HCT116 (cell line): ENCODE measurements around the gene TMEM212.

Source experiments
- EZH2 ChIP-seq: fragments of 200-600 bp; sonication (generic); IDR thresholded peaks from 2 replicates; pipeline ENCODE4 v1.6.1; 2017; ENCODE audit warnings: antibody characterized with exemption, mixed run types
- POLR2A ChIP-seq: IDR thresholded peaks from 2 replicates; pipeline ENCODE4 v1.7.0; 2011; ENCODE audit warnings: borderline replicate concordance; ENCODE audit not compliant: insufficient read depth, insufficient read length; ENCODE audit errors: extremely low read depth
- TF ChIP-seq, protein P1 (sequence below), 3 experiments: fragments of 200-600 bp in 1 of 3; sonication (generic) in 1 of 3; IDR thresholded peaks in 2 of 3; conservative IDR thresholded peaks in 1 of 3; 2 replicates each; pipeline ENCODE4 v1.5.1; 2012 to 2017; ENCODE audit warnings: low read depth in 2 of 3, low read length in 2 of 3, antibody characterized with exemption in 1 of 3, borderline replicate concordance in 1 of 3, control low read depth in 1 of 3, mild to moderate bottlenecking in 1 of 3, mixed read lengths in 1 of 3, mixed run types in 1 of 3, moderate library complexity in 1 of 3; ENCODE audit not compliant: insufficient read depth in 1 of 3

DNA sequence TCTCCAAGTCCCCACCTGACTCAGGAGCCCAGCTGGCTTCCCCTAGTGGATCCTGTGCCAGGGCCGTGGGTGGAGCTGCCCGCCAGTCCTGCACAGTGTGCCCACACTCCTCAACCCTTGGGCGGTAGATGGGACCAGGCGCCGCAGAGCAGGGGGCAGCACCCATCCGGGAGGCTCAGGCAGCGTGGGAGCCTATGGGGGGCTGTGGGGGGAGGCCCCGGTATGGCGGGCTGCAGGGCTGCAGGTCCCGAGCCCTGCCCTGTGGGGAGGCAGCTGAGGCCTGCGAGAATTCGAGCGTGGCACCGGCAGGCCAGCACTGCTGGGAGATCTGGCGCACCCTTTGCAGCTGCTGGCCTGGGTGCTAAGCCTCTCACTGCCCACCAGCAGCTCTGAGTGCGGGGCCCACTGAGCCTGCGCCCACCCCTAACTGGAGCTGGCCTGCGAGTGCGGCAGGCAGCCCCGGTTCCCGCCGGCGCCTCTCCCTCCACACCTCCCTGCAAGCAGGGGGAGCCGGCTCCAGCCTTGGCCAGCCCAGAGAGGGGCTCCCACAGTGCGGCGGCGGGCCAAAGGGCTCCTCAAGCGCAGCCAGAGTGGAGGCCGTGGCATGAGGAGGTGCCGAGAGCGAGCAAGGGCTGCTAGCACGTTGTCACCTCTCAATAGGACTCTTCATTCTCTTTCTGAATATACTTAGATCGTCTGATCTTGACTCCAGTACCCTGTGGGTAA is 64.0 kb downstream of the TMEM212 start:
- TF ChIP-seq, protein P1, sequence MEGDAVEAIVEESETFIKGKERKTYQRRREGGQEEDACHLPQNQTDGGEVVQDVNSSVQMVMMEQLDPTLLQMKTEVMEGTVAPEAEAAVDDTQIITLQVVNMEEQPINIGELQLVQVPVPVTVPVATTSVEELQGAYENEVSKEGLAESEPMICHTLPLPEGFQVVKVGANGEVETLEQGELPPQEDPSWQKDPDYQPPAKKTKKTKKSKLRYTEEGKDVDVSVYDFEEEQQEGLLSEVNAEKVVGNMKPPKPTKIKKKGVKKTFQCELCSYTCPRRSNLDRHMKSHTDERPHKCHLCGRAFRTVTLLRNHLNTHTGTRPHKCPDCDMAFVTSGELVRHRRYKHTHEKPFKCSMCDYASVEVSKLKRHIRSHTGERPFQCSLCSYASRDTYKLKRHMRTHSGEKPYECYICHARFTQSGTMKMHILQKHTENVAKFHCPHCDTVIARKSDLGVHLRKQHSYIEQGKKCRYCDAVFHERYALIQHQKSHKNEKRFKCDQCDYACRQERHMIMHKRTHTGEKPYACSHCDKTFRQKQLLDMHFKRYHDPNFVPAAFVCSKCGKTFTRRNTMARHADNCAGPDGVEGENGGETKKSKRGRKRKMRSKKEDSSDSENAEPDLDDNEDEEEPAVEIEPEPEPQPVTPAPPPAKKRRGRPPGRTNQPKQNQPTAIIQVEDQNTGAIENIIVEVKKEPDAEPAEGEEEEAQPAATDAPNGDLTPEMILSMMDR (IDR thresholded peaks at IDR 0.05 in 2 of 3, conservative IDR thresholded peaks at IDR 0.05 in 1 of 3; ENCODE audit: borderline replicate concordance in 1 of 3, insufficient read depth in 1 of 3, low read depth in 2 of 3, low read length in 2 of 3) = no peak
- TF ChIP-seq POLR2A (no peak), EZH2 (no peak)
